ENCODE measurements around the gene KRT81.
"Not testable (repeated sequence)": the region's sequence is repeated elsewhere in the genome, so short reads cannot be mapped to it uniquely, and the experiment has no call there.

The KRT81 gene

DNA sequence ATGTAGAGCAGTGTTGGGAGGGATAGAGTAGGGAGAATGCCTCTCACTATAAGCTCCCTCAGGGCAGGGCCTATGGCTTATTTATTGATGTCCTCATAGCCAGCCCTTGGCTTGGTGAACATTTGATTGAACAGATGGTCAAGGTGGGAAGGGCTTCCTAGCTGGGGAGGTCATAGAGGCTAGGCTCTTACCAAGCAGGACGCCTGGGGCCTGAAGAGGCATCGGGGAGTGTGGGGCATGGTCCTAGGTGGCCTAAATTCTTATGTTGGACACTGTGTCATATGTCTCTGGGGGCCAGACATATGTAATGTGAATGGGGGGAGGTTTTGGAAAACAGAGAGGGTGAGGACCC, 34.8 kb downstream of the KRT81 start:
- DNase-seq (ENCODE audit: extremely low read depth in 1 of 2, low read depth in 1 of 2): no peak

GRCh38 chr12:52255926-52256583, 35.3 kb downstream of the KRT81 start:
- no peak for DNase-seq (ENCODE audit: extremely low read depth in 1 of 2, low read depth in 1 of 2)

DNA sequence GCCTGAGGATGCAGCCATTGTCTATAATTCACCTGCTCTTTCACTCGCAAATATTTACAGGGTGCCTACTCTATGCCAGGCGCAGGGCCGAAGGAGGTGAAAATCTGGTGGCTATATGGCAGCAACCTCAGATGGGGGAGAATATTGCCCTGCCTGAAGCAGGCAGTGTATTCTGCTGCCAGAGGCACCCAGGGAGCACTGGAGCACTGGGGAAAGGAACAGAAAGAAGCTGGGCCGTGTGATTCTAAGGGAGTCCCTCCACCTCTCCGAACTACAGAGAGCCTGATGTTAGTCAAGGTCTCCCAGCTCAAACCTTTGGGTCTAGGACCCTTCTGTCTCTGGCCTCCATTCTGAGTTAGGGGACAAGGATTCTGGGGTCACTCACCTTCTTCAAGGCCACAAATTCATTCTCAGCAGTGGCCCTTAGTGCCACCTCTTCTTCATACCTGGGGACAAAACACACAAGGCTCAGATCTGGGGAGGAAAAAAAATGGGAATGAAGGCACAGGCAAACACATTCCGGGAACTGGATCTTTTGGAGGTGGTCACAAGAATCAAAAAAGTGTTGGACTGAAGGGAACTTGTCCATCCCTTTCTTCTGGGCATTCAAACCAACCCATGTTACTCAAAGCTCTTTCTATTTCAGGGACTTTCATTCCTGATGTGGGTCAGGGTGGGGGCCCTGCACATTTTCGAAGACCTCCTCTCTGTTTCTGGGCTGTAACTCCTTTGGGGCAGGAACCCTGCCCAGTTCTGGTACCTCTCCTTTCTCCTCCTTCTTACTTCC, 36.2 kb downstream of the KRT81 start:
- DNase-seq (ENCODE audit: extremely low read depth in 1 of 2, low read depth in 1 of 2): no peak

- no peak for DNase-seq (ENCODE audit: extremely low read depth in 1 of 2, low read depth in 1 of 2)
Measured at GRCh38 chr12:52254180-52254964, 37.0 kb downstream of the KRT81 start.

DNA sequence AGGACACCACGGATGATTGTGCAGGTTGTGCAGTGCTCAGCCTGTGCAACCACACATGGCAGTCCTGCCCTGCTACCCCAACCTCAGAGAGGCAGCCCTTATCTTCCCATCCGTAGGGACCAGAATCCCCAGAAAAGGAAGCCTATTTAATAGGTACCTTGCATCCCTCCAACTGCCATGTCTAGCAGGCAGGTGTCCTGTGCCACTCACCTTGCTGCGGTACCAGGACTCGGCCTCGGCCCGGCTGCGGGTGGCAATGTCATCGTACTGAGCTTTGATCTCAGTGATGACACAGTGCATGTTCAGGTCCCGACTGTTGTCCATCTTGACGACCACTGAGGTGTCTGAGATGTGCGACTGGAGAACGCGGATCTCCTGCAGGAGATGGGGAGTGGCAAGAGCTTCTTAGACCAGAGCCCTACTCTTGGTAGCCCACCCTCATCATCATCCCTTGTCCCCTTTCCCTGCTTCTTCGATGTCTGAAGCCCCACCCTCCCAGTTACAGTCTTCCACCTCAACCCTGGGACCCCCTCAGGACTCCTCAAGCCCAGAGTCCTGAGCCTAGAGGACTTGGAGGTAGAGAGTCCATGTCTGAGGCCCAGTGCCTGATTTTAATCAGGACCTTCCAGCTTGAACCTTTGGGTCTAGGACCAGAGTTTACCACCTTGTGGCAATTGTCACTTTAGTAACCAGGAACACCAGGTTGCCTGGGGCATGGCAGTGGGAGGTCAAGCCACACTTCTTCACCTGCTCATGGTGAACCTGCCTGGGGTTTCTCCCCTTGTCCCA, 37.7 kb downstream of the KRT81 start:
- no peak for DNase-seq (ENCODE audit: extremely low read depth in 1 of 2, low read depth in 1 of 2)

- no peak for DNase-seq (ENCODE audit: extremely low read depth in 1 of 2, low read depth in 1 of 2)
Measured at GRCh38 chr12:52252728-52253343, 38.5 kb downstream of the KRT81 start.

GRCh38 chr12:52252175-52252615, 39.1 kb downstream of the KRT81 start:
- not testable (repeated sequence) for DNase-seq (ENCODE audit: extremely low read depth in 1 of 2, low read depth in 1 of 2)

GRCh38 chr12:52251367-52252051, 39.8 kb downstream of the KRT81 start:
- DNase-seq (ENCODE audit: extremely low read depth in 1 of 2, low read depth in 1 of 2): no peak

DNA sequence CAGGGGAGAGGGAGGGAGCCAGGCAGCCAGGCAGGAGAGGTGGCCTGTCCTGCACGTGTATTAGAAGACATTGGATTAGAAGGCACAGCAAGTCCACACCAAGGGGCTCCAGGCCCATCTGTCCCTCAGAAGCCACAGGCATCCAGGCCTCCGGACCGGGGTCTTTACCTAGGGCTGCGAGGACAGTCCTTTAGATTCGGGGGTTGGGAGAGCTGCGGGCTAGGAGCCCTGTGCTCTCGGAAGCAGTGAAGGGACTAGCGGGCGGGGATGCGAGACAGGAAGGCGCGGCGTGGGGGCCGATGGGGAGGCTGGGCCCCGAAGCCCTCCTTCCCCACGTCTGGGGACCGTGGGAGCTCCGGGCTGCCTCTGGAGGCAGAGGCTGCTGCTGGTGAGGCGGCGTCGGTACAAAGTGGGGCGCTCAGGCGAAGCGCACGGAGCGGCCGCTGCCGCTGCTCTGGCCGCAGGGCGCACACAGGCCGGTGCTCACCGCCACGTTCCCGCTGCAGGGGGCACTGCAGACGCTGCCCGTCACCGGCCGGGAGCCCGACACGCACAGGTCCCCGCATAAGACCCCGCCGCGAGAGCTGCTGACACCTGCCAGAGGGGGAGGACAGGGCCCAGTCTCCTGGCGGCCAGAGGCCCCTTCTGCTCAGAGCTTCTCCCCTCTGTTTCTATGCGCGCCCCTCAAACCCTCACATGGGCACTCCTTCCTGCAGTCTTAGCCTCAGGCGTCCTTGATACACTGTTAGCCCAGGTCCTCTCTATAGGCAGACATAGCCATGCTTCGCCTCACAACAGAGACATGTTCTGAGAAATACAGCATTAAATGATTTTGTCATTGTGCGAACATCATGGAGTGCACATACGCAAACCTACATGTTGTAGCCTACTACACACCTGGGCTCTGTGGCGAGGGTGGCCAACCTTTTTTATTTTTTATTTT, 41.0 kb downstream of the KRT81 start:
- DNase-seq (ENCODE audit: extremely low read depth in 1 of 2, low read depth in 1 of 2): no peak

DNA sequence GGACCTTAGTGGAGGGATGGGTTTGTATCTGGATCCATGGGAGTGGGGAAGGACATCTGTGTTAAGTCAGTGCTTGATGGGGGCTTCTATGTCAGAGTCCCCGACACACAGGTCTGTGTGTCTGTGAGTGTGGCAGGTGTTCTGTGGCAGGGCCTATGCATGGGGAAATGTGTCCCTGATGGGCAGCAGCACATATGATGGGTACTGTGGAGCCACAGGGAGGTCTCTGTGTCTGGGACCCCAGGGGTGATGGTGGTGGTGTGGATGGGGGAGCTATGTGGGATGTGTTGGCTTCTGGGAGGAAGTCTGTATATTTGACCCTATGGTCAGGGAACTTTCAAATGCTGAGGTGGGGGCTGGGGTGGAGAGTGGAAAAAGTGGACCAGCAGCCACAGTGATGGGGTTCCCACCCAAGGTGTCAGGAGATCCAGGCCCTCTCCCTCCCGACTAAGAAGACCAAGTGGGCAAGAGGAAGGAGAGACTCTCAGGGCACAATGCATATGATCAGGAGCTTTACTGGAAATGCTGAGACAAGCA, 41.8 kb downstream of the KRT81 start:
- DNase-seq (ENCODE audit: extremely low read depth in 1 of 2, low read depth in 1 of 2): no peak

GRCh38 chr12:52248541-52249461, 42.5 kb downstream of the KRT81 start:
- no peak for DNase-seq (ENCODE audit: extremely low read depth in 1 of 2, low read depth in 1 of 2)

DNA sequence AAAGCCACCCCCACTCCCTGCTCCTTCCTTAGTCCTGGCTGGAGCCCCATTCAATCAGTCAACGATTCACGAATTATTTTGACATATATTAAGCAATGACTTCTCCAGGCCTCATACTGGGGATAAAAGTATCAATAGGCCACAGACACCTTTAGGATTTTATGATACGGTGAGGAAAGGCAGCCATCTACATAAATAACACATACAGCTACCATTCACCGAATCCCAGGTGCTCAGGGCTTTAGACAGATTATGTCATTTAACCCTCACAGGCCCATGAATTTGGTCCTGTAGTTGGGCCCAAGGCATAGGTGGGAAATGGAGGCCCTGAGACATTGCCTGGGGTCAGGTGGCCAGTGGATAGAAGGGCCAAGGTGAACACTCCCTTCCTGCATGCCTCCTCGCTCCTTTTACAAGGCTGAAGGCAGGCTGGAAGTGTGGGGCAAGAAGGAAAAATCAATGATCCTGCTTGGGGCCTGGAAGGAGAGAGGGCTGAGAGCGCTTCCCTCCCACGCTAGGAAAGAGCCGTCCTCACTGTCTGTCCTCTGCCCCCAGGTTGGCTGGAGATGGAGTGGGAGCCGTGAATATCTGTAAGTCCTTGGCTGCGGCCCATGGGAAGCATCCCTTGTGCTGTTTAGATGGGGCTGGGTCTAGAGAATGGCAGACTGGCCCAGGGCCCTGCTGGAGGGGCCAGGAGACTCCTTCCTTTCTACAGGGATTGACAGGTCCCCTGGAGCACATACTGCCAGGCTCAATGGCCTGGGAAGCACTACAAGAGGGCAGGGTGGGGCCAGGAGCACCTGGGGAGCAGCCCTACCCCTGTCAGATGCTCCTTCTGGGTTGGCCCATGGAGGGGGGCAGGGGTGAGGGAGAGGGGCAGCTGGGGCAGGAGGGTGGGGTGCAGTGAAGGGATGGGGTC, 43.5 kb downstream of the KRT81 start:
- DNase-seq (ENCODE audit: extremely low read depth in 1 of 2, low read depth in 1 of 2): no peak

DNA sequence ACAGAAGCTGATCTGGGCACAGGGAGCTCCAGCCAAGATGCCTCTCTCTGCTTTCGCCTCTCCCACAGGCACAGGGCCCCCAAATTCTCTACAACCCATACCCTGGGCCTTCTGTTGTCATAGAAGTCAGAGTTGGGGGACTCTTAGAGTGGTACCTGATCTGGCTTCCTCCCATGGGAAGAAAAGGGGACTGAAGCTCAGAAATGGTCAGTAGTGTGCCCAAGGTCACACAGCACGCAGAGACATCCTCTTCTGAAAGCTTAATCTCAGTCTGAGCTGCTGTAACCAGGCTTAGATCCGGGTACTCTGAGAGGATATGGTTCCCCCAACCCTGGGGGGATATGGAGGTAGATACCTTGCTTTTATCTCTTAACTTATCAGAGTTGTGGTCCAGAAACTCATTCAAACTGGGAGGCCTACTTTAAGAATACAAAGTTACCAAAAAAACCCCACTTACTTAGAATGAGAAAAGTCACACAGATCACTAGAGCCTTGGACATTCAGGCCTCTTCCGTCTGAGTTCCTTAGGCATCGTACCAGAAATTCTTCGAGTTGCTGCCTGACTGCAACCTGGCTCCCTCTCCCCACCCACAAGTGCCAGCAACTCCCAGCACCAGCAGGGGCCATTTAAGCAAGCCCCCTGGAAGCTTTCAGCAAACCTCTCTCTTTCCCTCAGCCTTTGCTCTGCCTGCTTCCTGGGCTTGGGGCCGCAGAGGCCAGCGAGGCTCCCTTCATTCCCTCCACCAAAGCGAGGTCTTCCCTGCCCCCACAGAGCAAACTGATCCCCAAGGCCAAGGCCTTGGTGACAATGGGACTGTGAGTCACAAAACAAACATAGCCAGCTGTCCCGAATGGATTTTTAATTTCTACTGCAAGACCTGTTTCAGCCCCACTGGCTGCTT, 44.4 kb downstream of the KRT81 start:
- DNase-seq (ENCODE audit: extremely low read depth in 1 of 2, low read depth in 1 of 2): no peak

DNA sequence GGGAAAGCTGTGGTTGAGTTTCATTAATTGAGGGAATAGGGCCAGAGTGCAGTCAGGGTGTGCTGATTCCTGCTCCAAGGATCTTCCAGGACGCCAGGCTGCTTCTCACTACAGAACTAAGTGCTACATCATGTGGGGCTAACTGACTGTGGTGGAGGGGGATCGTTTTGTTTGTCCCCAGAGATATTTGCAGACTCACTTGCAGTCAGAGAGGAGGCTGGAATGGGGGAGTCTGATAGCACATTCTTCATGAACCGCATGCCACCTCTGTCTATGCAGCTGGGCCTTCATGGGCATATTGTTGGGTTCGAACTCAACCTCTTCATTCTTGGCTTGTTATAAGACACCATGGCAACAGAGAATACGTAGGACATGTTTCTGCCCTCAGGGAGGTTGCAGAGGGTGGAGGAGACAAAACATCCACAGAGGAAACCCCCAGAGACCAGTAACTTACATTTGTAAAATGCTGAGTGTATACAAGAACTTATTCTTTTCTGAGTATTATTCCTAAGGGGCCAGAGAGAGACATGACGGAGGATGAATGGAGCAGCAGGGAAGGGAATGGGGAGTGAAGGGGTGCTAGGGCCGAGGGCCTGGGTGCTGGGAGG, 45.3 kb downstream of the KRT81 start:
- DNase-seq (ENCODE audit: extremely low read depth in 1 of 2, low read depth in 1 of 2): no peak
